GM12891 (cell line): ENCODE measurements around the gene MARVELD1.

ENCODE experiments used
- PAX5 ChIP-seq: IDR thresholded peaks from 2 replicates; pipeline ENCODE4 v1.6.1; 2011; ENCODE audit warnings: low read length, moderate library complexity, mild to moderate bottlenecking; ENCODE audit not compliant: insufficient read depth, severe bottlenecking
- POLR2A ChIP-seq: IDR thresholded peaks from 2 replicates; pipeline ENCODE4 v1.6.1; 2011; ENCODE audit warnings: low read depth, low read length, control low read depth
- POLR2AphosphoS5 ChIP-seq: IDR thresholded peaks from 2 replicates; pipeline ENCODE4 v1.6.1; 2011; ENCODE audit warnings: low read depth, low read length, control low read depth
- POU2F2 ChIP-seq: IDR thresholded peaks from 2 replicates; pipeline ENCODE4 v1.6.1; 2011; ENCODE audit warnings: low read depth, mild to moderate bottlenecking, control low read depth, low read length, moderate library complexity
- SPI1 ChIP-seq: IDR thresholded peaks from 2 replicates; pipeline ENCODE4 v1.6.1; 2011; ENCODE audit warnings: low read depth, low read length, control low read depth
- TAF1 ChIP-seq: IDR thresholded peaks from 2 replicates; pipeline ENCODE4 v1.6.1; 2011; ENCODE audit warnings: low read depth, low read length, control low read depth

GRCh38 chr10:97683556-97684367 is 29.8 kb upstream of the MARVELD1 start:
- TF ChIP-seq PAX5: no peak
- no peak for TF ChIP-seq POLR2A
- no peak for TF ChIP-seq POLR2AphosphoS5
- TF ChIP-seq TAF1: no peak
- TF ChIP-seq SPI1: no peak
- no peak for TF ChIP-seq POU2F2
